Neuronal stem cell (in vitro differentiated cells): ENCODE measurements around the gene SPATA13.

Experiments
- DNase-seq: peaks from one replicate; pipeline ENCODE4 v3.0.0-alpha.2; 2013; ENCODE audit warnings: low spot score
- H2AFZ ChIP-seq: one replicate; pipeline ENCODE4 v1.6.1; 2013; ENCODE audit warnings: mild to moderate bottlenecking, low read length, inconsistent platforms
- H2AK5ac ChIP-seq: 2 replicates; pipeline ENCODE4 v1.6.1; 2013; ENCODE audit warnings: low read depth, mild to moderate bottlenecking, inconsistent platforms, low read length, moderate library complexity, mixed read lengths
- H2BK120ac ChIP-seq: 2 replicates; pipeline ENCODE4 v1.6.1; 2013; ENCODE audit warnings: low read depth, mild to moderate bottlenecking, inconsistent platforms, low read length, moderate library complexity, mixed read lengths
- H2BK12ac ChIP-seq: one replicate; pipeline ENCODE4 v1.6.1; 2013; ENCODE audit warnings: low read length, inconsistent platforms
- H2BK15ac ChIP-seq: 2 replicates; pipeline ENCODE4 v1.6.1; 2013; ENCODE audit warnings: mild to moderate bottlenecking, low read length, inconsistent platforms, mixed read lengths
- H2BK5ac ChIP-seq: one replicate; pipeline ENCODE4 v1.6.1; 2013; ENCODE audit warnings: inconsistent platforms, mild to moderate bottlenecking, low read length, moderate library complexity
- H3K14ac ChIP-seq: one replicate; pipeline ENCODE4 v1.6.1; 2013; ENCODE audit warnings: low read length, inconsistent platforms
- H3K18ac ChIP-seq: 2 replicates; pipeline ENCODE4 v1.6.1; 2013; ENCODE audit warnings: low read length, inconsistent platforms
- H3K23ac ChIP-seq: 2 replicates; pipeline ENCODE4 v1.6.1; 2013; ENCODE audit warnings: low read depth, mild to moderate bottlenecking, mixed read lengths, low read length, inconsistent platforms; ENCODE audit not compliant: poor library complexity
- H3K27ac ChIP-seq: replicated peaks from 3 replicates; pipeline ENCODE4 v1.5.1; 2013; ENCODE audit warnings: low read length, inconsistent platforms
- H3K27me3 ChIP-seq, 3 experiments: 2 replicates each; pipeline ENCODE4 v1.6.1; 2013; ENCODE audit warnings: low read length in 3 of 3, mild to moderate bottlenecking in 2 of 3, inconsistent platforms in 1 of 3, low read depth in 1 of 3, mixed read lengths in 1 of 3, moderate library complexity in 1 of 3; ENCODE audit not compliant: control insufficient read depth in 3 of 3, insufficient read depth in 3 of 3
- H3K36me3 ChIP-seq, 2 donors: replicated peaks in 1 of 2; 2 replicates each; pipeline ENCODE4 v1.6.1; 2013; ENCODE audit warnings: low read length in 2 of 2; ENCODE audit not compliant: control insufficient read depth in 2 of 2, insufficient read depth in 2 of 2
- H3K4ac ChIP-seq: 2 replicates; pipeline ENCODE4 v1.6.1; 2013; ENCODE audit warnings: inconsistent platforms, mild to moderate bottlenecking, low read length, moderate library complexity
- H3K4me1 ChIP-seq, 2 donors: 1 replicate in 1 of 2; 2 replicates in 1 of 2; pipeline ENCODE4 v1.6.1; 2013; ENCODE audit warnings: low read length in 2 of 2, low read depth in 1 of 2; ENCODE audit not compliant: control insufficient read depth in 2 of 2, insufficient read depth in 1 of 2
- H3K4me2 ChIP-seq: one replicate; pipeline ENCODE4 v1.6.1; 2013; ENCODE audit warnings: mild to moderate bottlenecking, low read length, inconsistent platforms; ENCODE audit not compliant: insufficient read depth, poor library complexity, severe bottlenecking
- H3K4me3 ChIP-seq, 2 donors: 2 replicates each; pipeline ENCODE4 v1.5.1; 2013; ENCODE audit warnings: low read length in 2 of 2, mild to moderate bottlenecking in 2 of 2, inconsistent platforms in 1 of 2, moderate library complexity in 1 of 2
- H3K79me1 ChIP-seq: one replicate; pipeline ENCODE4 v1.6.1; 2013; ENCODE audit warnings: low read depth, mild to moderate bottlenecking, inconsistent platforms, low read length, moderate library complexity
- H3K9ac ChIP-seq: one replicate; pipeline ENCODE4 v1.6.1; 2013; ENCODE audit warnings: mild to moderate bottlenecking, low read depth, low read length, inconsistent platforms; ENCODE audit not compliant: poor library complexity
- H3K9me3 ChIP-seq, 2 donors: replicated peaks in 1 of 2; 2 replicates each; pipeline versions ENCODE3 to v1.6.1; 2013; ENCODE audit warnings: low read length in 2 of 2, mild to moderate bottlenecking in 2 of 2, inconsistent platforms in 1 of 2, low read depth in 1 of 2, mixed read lengths in 1 of 2, moderate library complexity in 1 of 2; ENCODE audit not compliant: control insufficient read depth in 2 of 2, insufficient read depth in 1 of 2
- H4K8ac ChIP-seq: one replicate; pipeline ENCODE4 v1.6.1; 2013; ENCODE audit warnings: low read depth, mild to moderate bottlenecking, inconsistent platforms, low read length, moderate library complexity
- H4K91ac ChIP-seq: one replicate; pipeline ENCODE4 v1.6.1; 2013; ENCODE audit warnings: low read length, low read depth, mild to moderate bottlenecking, inconsistent platforms; ENCODE audit not compliant: poor library complexity
- WGBS, 2 donors: extraction: QIAGEN DNeasy Blood & Tissue Kit; methylation state at CpG; one replicate each; pipeline ENCODE4 v1.1.7; 2013; ENCODE audit warnings: missing lambda C conversion rate in 2 of 2, mixed read lengths in 1 of 2; ENCODE audit not compliant: insufficient read length in 2 of 2, insufficient replicate concordance in 1 of 2; ENCODE audit errors: extremely low coverage in 2 of 2; 5-methylcytosine and 5-hydroxymethylcytosine counted together

SPATA13 gene

DNA sequence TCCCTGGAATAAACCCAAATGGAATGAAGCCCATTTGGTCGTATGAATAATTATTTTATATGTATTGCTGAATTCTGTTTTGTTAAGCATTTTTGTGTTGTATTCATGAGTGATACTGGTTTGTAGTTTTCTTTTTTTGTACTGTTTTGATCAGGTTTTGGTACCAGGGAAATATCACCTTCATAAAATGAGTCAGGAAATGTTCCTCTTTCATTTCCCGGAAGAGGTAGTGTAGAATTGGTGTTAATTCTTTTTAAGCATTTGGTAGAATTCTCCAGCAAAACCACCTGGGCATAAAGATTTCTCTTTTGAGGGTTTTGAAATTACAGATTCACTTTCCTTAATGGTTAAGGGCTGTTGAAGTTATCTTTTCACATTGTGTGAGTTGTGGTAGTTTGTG lies 13.3 kb downstream of the SPATA13 start:
- H2AK5ac ChIP-seq = no peak overlapping the region
- no peak overlapping the region for H3K27ac ChIP-seq

DNA sequence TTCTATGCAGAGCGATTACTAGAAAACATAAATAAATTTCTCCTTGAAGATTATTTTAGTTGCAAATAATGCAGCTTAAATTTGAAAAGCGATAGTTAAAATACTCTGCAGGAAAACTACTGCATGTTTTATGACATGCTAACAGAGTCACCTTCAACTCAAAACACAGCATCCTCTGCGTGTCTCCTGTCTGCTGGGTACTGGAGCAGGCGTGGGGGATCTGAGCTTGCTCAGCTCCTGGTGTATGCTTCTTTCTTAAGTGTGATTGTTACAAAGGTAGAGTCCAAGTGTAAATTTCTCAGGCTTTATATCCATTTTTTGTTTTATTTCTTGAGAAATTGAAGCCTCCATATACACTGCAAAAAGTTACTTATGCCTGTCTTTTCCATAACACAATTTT lies 15.3 kb downstream of the SPATA13 start:
- H3K18ac ChIP-seq = no peak overlapping the region
- no peak overlapping the region for H3K23ac ChIP-seq
- H3K79me1 ChIP-seq = peaks cover 3% of the 10 kb centered on the region
- H3K4me3 ChIP-seq = no peak overlapping the region
- no peak overlapping the region for H2AFZ ChIP-seq
- H4K91ac ChIP-seq = no peak overlapping the region
- H2BK12ac ChIP-seq = no peak overlapping the region
- no peak overlapping the region for H4K8ac ChIP-seq
- no peak for DNase-seq
- H2AK5ac ChIP-seq = no peak overlapping the region
- H3K4ac ChIP-seq = no peak overlapping the region
- no CpG with 5 or more reads among the region's 4 CpGs for WGBS, 2 donors
- H3K9ac ChIP-seq = no peak overlapping the region
- H2BK15ac ChIP-seq = no peak overlapping the region
- H3K9me3 ChIP-seq = peaks cover 0 to 4% of the 10 kb centered on the region in 2 donors
- no peak overlapping the region for H2BK120ac ChIP-seq
- H2BK5ac ChIP-seq = no peak overlapping the region
- H3K27ac ChIP-seq = no peak overlapping the region
- H3K4me2 ChIP-seq = no peak overlapping the region
- no peak overlapping the region for H3K14ac ChIP-seq
- no peaks in the 10 kb centered on the region for H3K27me3 ChIP-seq
- peaks cover 4 to 21% of the 10 kb centered on the region in 2 donors for H3K36me3 ChIP-seq
- peaks cover 0 to 2% of the 10 kb centered on the region in 2 donors for H3K4me1 ChIP-seq

More for the DNA sequence above, 13.3 kb downstream of the SPATA13 start:
- Histone ChIP-seq H3K9ac (no peak overlapping the region), H3K4ac (no peak overlapping the region), H3K9me3 (peaks cover 0 to 7% of the 10 kb centered on the region in 2 donors), H3K27me3 (no peaks in the 10 kb centered on the region), H3K4me1 (peaks cover 3 to 5% of the 10 kb centered on the region in 2 donors), H2AFZ (no peak overlapping the region), H3K4me2 (no peak overlapping the region), H3K36me3 (peaks cover 4 to 35% of the 10 kb centered on the region in 2 donors), H2BK120ac (no peak overlapping the region), H3K79me1 (peaks cover 5% of the 10 kb centered on the region), H2BK5ac (no peak overlapping the region), H3K14ac (no peak overlapping the region), H4K8ac (no peak overlapping the region), H2BK12ac (no peak overlapping the region), H3K4me3 (no peak overlapping the region), H3K18ac (no peak overlapping the region), H4K91ac (no peak overlapping the region), H2BK15ac (no peak overlapping the region), H3K23ac (no peak overlapping the region)
- no CpG with 5 or more reads among the region's 2 CpGs for WGBS, 2 donors
- DNase-seq = no peak

DNA sequence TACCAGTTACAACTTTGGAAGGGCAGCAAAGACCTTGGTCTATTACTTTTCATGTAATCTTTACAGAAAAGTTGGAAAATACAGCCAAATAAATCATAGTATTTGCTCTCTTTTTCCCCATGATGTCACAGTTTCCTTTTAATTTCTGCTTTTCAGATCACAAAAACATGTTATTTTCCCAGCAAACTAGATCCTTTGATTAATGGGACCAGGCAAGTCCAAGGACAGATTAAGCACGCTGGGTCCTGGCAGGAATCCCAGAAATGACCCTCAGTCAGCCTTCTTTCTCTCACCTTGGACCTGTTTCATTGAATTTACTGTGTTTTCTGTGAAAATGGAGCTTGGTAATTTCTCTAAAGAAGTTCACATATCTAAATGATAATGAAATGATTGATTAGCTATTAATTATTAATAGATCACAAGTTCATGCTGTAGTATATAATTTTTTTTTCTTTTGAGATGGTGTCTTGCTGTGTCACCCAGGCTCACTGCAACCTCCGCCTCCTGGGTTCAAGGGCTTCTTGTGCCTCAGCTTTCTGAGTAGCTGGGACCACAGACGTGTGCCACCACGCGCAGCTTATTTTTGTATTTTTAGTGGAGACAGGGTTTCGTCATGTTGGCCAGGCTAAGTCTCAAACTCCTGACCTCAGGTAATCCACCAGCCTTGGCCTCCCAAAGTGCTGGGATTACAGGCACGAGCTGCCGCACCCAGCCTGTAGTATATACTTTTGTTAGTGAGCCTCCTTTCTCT lies 16.0 kb downstream of the SPATA13 start:
- Histone ChIP-seq H3K9me3 (no peaks in the 10 kb centered on the region), H3K4me1 (peaks cover 0 to 3% of the 10 kb centered on the region in 2 donors), H2BK120ac (no peak overlapping the region), H3K27me3 (no peaks in the 10 kb centered on the region), H2BK12ac (no peak overlapping the region), H2AFZ (no peak overlapping the region), H2AK5ac (no peak overlapping the region), H3K9ac (no peak overlapping the region), H3K27ac (no peak overlapping the region), H4K91ac (no peak overlapping the region), H3K18ac (no peak overlapping the region), H3K14ac (no peak overlapping the region), H2BK15ac (no peak overlapping the region), H2BK5ac (no peak overlapping the region), H3K4me2 (no peak overlapping the region), H3K4me3 (no peak overlapping the region), H3K4ac (no peak overlapping the region), H4K8ac (no peak overlapping the region), H3K79me1 (no peaks in the 10 kb centered on the region), H3K23ac (no peak overlapping the region), H3K36me3 (peaks cover 0 to 14% of the 10 kb centered on the region in 2 donors)
- no CpG with 5 or more reads among the region's 8 CpGs for WGBS, 2 donors
- no peak for DNase-seq

DNA sequence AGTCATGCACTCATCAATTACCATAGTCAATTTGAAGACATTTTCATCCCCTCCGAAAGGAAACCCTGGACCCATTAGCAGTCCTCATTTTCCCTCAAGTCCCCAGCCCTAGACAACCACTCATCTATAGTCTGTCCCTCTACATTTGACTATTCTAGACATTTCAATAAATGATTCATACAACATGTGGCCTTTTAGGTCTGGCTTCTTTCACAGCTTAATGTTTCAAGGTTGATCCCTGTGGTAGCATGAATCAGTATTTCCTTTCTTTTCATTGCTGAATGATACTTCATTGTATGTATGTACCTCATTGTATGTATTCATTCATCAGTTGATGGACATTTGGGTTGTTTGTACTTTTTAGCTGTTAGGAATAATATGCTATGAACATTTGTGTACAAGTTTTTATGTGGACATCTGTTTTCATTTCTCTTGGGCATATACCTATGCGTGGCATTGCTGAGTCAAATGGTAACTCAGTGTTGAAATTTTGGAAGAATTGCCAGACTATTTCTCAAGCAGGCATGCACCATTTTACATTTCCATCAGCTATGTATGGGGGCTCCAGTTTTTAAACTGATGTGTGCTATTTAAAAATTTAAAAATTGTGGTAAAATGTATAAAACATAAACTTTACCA lies 18.4 kb downstream of the SPATA13 start:
- no peak overlapping the region for H3K9ac ChIP-seq
- H3K4me1 ChIP-seq = peaks cover 0 to 3% of the 10 kb centered on the region in 2 donors
- H3K23ac ChIP-seq = no peak overlapping the region
- H2AK5ac ChIP-seq = no peak overlapping the region
- H3K36me3 ChIP-seq = peaks cover 0 to 8% of the 10 kb centered on the region in 2 donors
- no peak overlapping the region for H3K4me2 ChIP-seq
- no peak overlapping the region for H2BK5ac ChIP-seq
- H4K91ac ChIP-seq = no peak overlapping the region
- no peaks in the 10 kb centered on the region for H3K27me3 ChIP-seq
- DNase-seq = no peak
- no peak overlapping the region for H2BK15ac ChIP-seq
- no peaks in the 10 kb centered on the region for H3K79me1 ChIP-seq
- WGBS, 2 donors = no CpG with 5 or more reads among the region's 2 CpGs
- H2BK120ac ChIP-seq = no peak overlapping the region
- H3K14ac ChIP-seq = no peak overlapping the region
- H2AFZ ChIP-seq = no peak overlapping the region
- H2BK12ac ChIP-seq = no peak overlapping the region
- no peak overlapping the region for H3K27ac ChIP-seq
- no peak overlapping the region for H3K18ac ChIP-seq
- no peak overlapping the region for H3K4me3 ChIP-seq
- H4K8ac ChIP-seq = no peak overlapping the region
- no peak overlapping the region for H3K4ac ChIP-seq
- no peaks in the 10 kb centered on the region for H3K9me3 ChIP-seq
